IMR-90 (cell line): ENCODE measurements around the gene LRRTM4. TPM values are rescaled to one million over a fixed set of nuclear protein-coding genes. Genes with fewer than 3 reads are reported as not detected.

Experiments
- ATAC-seq: fragments of 200-7000 bp; cut with Tn5 transposase; 2 replicates; pipeline ENCODE4 v1.9.1; 2020; ENCODE audit warnings: low read depth, mild to moderate bottlenecking, moderate library complexity
- BruUV-seq: library from RNA; stranded (reverse); fragments of 400-500 nt; replicated peaks from 2 replicates; lab custom pipeline; 2021; lab: Mats Ljungman, UMichigan
- CTCF ChIA-PET: fragments of 300-600 bp; formaldehyde crosslinking; extraction: SDS; loops from one replicate; lab custom pipeline; 2021; ENCODE audit warnings: antibody characterized with exemption; lab: Yijun Ruan, JAX
- POLR2A ChIA-PET: fragments of 300-600 bp; sonication (Branson Sonifier 250); formaldehyde crosslinking; loops from one replicate; lab custom pipeline; 2022; ENCODE audit warnings: antibody characterized with exemption; ENCODE audit not compliant: unreplicated experiment; lab: Charles Lee
- DNase-seq: peaks from one replicate; pipeline ENCODE4 v3.0.0; 2013
- H2AFZ ChIP-seq: replicated peaks from 2 replicates; pipeline ENCODE3; 2013; ENCODE audit warnings: low read length, mild to moderate bottlenecking; ENCODE audit not compliant: poor library complexity
- H2AK5ac ChIP-seq: 2 replicates; pipeline ENCODE4 v1.6.1; 2013; ENCODE audit warnings: low read depth, low read length, inconsistent platforms
- H2AK9ac ChIP-seq: replicated peaks from 2 replicates; pipeline ENCODE3; 2013; ENCODE audit warnings: mild to moderate bottlenecking, low read depth, low read length, moderate library complexity; ENCODE audit not compliant: poor library complexity
- H2BK120ac ChIP-seq: 2 replicates; pipeline ENCODE4 v1.6.1; 2013; ENCODE audit warnings: low read depth, low read length, inconsistent platforms
- H2BK15ac ChIP-seq: 3 replicates; pipeline ENCODE4 v1.6.1; 2013; ENCODE audit warnings: low read depth, low read length, inconsistent platforms
- H2BK20ac ChIP-seq: 2 replicates; pipeline ENCODE4 v1.6.1; 2013; ENCODE audit warnings: low read depth, mild to moderate bottlenecking, inconsistent platforms, low read length, moderate library complexity
- H2BK5ac ChIP-seq: 2 replicates; pipeline ENCODE4 v1.6.1; 2013; ENCODE audit warnings: mild to moderate bottlenecking, low read depth, low read length, inconsistent platforms; ENCODE audit not compliant: poor library complexity, severe bottlenecking
- H3K14ac ChIP-seq: replicated peaks from 2 replicates; pipeline ENCODE4 v1.6.1; 2013; ENCODE audit warnings: low read depth, low read length, inconsistent platforms
- H3K18ac ChIP-seq: 2 replicates; pipeline ENCODE4 v1.6.1; 2013; ENCODE audit warnings: low read depth, low read length, control low read depth
- H3K23ac ChIP-seq: 2 replicates; pipeline ENCODE4 v1.6.1; 2013; ENCODE audit warnings: low read depth, low read length, inconsistent platforms
- H3K27ac ChIP-seq: 2 replicates; pipeline ENCODE4 v1.5.1; 2013; ENCODE audit warnings: mild to moderate bottlenecking, control low read depth, low read length; ENCODE audit not compliant: insufficient read depth
- H3K27me3 ChIP-seq: 2 replicates; pipeline ENCODE4 v1.6.1; 2013; ENCODE audit warnings: low read length; ENCODE audit not compliant: control insufficient read depth, insufficient read depth
- H3K36me3 ChIP-seq: 2 replicates; pipeline ENCODE4 v1.6.1; 2013; ENCODE audit warnings: low read length, mixed read lengths; ENCODE audit not compliant: control insufficient read depth, insufficient read depth
- H3K4ac ChIP-seq: 2 replicates; pipeline ENCODE4 v1.6.1; 2013; ENCODE audit warnings: low read depth, low read length, inconsistent platforms
- H3K4me1 ChIP-seq: 2 replicates; pipeline ENCODE4 v1.6.1; 2013; ENCODE audit warnings: low read length, mixed read lengths; ENCODE audit not compliant: control insufficient read depth, insufficient read depth
- H3K4me2 ChIP-seq: 2 replicates; pipeline ENCODE4 v1.6.1; 2013; ENCODE audit warnings: low read depth, mild to moderate bottlenecking, control low read depth, low read length, moderate library complexity
- H3K4me3 ChIP-seq: 2 replicates; pipeline ENCODE4 v1.5.1; 2013; ENCODE audit warnings: low read depth, mild to moderate bottlenecking, control low read depth, low read length, moderate library complexity; ENCODE audit not compliant: insufficient read depth
- H3K56ac ChIP-seq: 2 replicates; pipeline ENCODE4 v1.6.1; 2013; ENCODE audit warnings: low read length, inconsistent platforms; ENCODE audit not compliant: insufficient read depth; ENCODE audit errors: extremely low read depth
- H3K79me1 ChIP-seq, 2 experiments: 2 replicates each; pipeline ENCODE4 v1.6.1; 2013; ENCODE audit warnings: low read length in 2 of 2, inconsistent platforms in 1 of 2, low read depth in 1 of 2
- H3K9ac ChIP-seq: 2 replicates; pipeline ENCODE4 v1.6.1; 2013; ENCODE audit warnings: low read depth, low read length, control low read depth
- H3K9me1 ChIP-seq: 2 replicates; pipeline ENCODE4 v1.6.1; 2013; ENCODE audit warnings: low read length, inconsistent platforms; ENCODE audit not compliant: insufficient read depth
- H3K9me3 ChIP-seq: 2 replicates; pipeline ENCODE4 v1.6.1; 2013; ENCODE audit warnings: low read length; ENCODE audit not compliant: control insufficient read depth, insufficient read depth
- H4K20me1 ChIP-seq: 2 replicates; pipeline ENCODE4 v1.6.1; 2013; ENCODE audit warnings: low read length, inconsistent platforms; ENCODE audit not compliant: insufficient read depth
- H4K5ac ChIP-seq: 2 replicates; pipeline ENCODE4 v1.6.1; 2013; ENCODE audit warnings: mild to moderate bottlenecking, low read depth, low read length, control low read depth
- H4K8ac ChIP-seq, 2 experiments: 2 replicates each; pipeline ENCODE4 v1.6.1; 2013; ENCODE audit warnings: low read depth in 2 of 2, low read length in 2 of 2, control low read depth in 1 of 2, inconsistent platforms in 1 of 2
- H4K91ac ChIP-seq: 2 replicates; pipeline ENCODE4 v1.6.1; 2013; ENCODE audit warnings: low read depth, low read length, inconsistent platforms; ENCODE audit not compliant: insufficient read depth
- BHLHE40 ChIP-seq: fragments of 150-350 bp; IDR thresholded peaks from 2 replicates; pipeline ENCODE4 v1.6.1; 2016; ENCODE audit warnings: mild to moderate bottlenecking, low read depth, low read length
- CHD1 ChIP-seq: IDR thresholded peaks from 2 replicates; pipeline ENCODE4 v1.6.1; 2012; ENCODE audit warnings: low read depth, low read length, improper control_type of control experiment
- FOS ChIP-seq: fragments of 150-350 bp; IDR thresholded peaks from 2 replicates; pipeline ENCODE4 v1.6.1; 2016; ENCODE audit warnings: low read depth, low read length
- MAFK ChIP-seq: IDR thresholded peaks from 2 replicates; pipeline ENCODE4 v1.6.1; 2012; ENCODE audit warnings: low read depth, low read length, improper control_type of control experiment
- MAZ ChIP-seq: IDR thresholded peaks from 2 replicates; pipeline ENCODE4 v1.6.1; 2012; ENCODE audit warnings: low read depth, mild to moderate bottlenecking, low read length, improper control_type of control experiment, moderate library complexity, borderline replicate concordance
- MXI1 ChIP-seq: IDR thresholded peaks from 2 replicates; pipeline ENCODE4 v1.6.1; 2012; ENCODE audit warnings: low read depth, mild to moderate bottlenecking, low read length, moderate library complexity, borderline replicate concordance
- NFE2L2 ChIP-seq: fragments of 150-350 bp; IDR thresholded peaks from 2 replicates; pipeline ENCODE4 v1.6.1; 2016; ENCODE audit warnings: low read depth, mild to moderate bottlenecking, low read length
- RAD21 ChIP-seq: IDR thresholded peaks from 2 replicates; pipeline ENCODE4 v1.6.1; 2012; ENCODE audit warnings: low read length, improper control_type of control experiment
- RCOR1 ChIP-seq: IDR thresholded peaks from 2 replicates; pipeline ENCODE4 v1.6.1; 2012; ENCODE audit warnings: mild to moderate bottlenecking, low read length, improper control_type of control experiment; ENCODE audit not compliant: insufficient replicate concordance
- RFX5 ChIP-seq: IDR thresholded peaks from 2 replicates; pipeline ENCODE4 v1.8.0; 2012; ENCODE audit warnings: low read depth, mild to moderate bottlenecking, low read length, moderate library complexity
- SMC3 ChIP-seq: fragments of 150-350 bp; IDR thresholded peaks from 2 replicates; pipeline ENCODE4 v1.6.1; 2016; ENCODE audit warnings: low read depth, mild to moderate bottlenecking, antibody characterized with exemption, low read length, moderate library complexity
- dilution Hi-C: fragments of 300-500 bp; cut with HindIII; formaldehyde crosslinking; loops from one replicate; pipeline ENCODE4 v1.14.3; 2018; ENCODE audit warnings: low sequenced_read_pairs; ENCODE audit not compliant: unreplicated experiment
- in situ Hi-C: fragments of 300-500 bp; cut with MboI; formaldehyde crosslinking; loops from 3 replicates; pipeline ENCODE4 v1.14.3; 2019; ENCODE audit warnings: low sequenced_read_pairs, inconsistent platforms, mixed read lengths
- intact Hi-C: fragments of 100-400 bp; cut with micrococcal nuclease; formaldehyde crosslinking; loops from 2 replicates; pipeline ENCODE4 v1.10.0; 2022
- polyA plus RNA-seq, 3 experiments: library from polyadenylated mRNA; depleted of rRNA; stranded (reverse); fragments of >200 nt; gene quantifications; 2 replicates each; pipeline ENCODE4 v1.2.3, GENCODE V29; 2012; ENCODE audit warnings: low replicate concordance in 1 of 3
- total RNA-seq: library from RNA; depleted of rRNA; stranded (reverse); fragments of >200 nt; gene quantifications from 2 replicates; pipeline ENCODE4 v1.2.3, GENCODE V29; 2012
- TF ChIP-seq, protein P1 (sequence below): conservative IDR thresholded peaks from 2 replicates; pipeline ENCODE4 v1.5.1; 2012; ENCODE audit warnings: mild to moderate bottlenecking, low read depth, low read length, improper control_type of control experiment
- TF ChIP-seq, protein P2 (sequence below): fragments of 150-350 bp; IDR thresholded peaks from 2 replicates; pipeline ENCODE4 v1.6.1; 2017; ENCODE audit warnings: mild to moderate bottlenecking, antibody characterized with exemption, low read length, low read depth

Gene LRRTM4
- total and polyA plus RNA-seq, 2 of the 4 experiments (the other 2 are of a cell fraction), result not detected

DNA sequence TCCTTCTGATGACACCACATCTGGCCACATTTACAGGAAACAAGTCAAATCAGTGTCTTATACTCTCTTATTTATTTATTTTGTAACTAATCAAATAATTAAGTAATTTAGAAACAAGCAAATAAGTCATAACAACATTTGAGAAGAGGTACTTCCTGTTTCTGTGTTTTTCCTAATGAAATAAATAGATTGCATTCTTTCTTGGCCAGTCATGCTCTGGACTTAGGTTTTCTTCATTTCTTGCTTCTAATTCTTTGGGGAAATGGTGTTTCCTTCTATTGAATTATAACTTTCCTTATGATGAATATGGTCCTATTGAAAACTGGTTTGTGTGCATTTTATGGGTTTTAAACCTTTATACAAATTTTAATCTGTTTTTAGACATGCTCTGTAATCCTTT is 546.4 kb downstream of the LRRTM4 start:
- Histone ChIP-seq H4K91ac (no peak overlapping the region), H3K4me3 (no peak overlapping the region), H3K56ac (no peak overlapping the region), H3K4me2 (no peak overlapping the region), H4K20me1 (no peaks in the 10 kb centered on the region), H3K27ac (no peak overlapping the region), H3K9me3 (no peaks in the 10 kb centered on the region), H2AK5ac (no peak overlapping the region), H2AFZ (no peak overlapping the region), H3K36me3 (no peaks in the 10 kb centered on the region), H3K23ac (no peak overlapping the region), H3K9me1 (no peaks in the 10 kb centered on the region), H3K27me3 (no peaks in the 10 kb centered on the region), H3K18ac (no peak overlapping the region), H3K4me1 (no peaks in the 10 kb centered on the region), H3K14ac (no peak overlapping the region), H3K4ac (no peak overlapping the region), H4K8ac (no peak overlapping the region), H3K9ac (no peak overlapping the region), H2BK20ac (no peak overlapping the region), H4K5ac (no peak overlapping the region), H2BK15ac (no peak overlapping the region), H2BK120ac (no peak overlapping the region), H3K79me1 (no peaks in the 10 kb centered on the region), H2AK9ac (no peak overlapping the region), H2BK5ac (no peak overlapping the region)
- in situ Hi-C loops (no loop called here), dilution Hi-C loops (no loop called here), intact Hi-C loops (no loop called here)
- no peak for ATAC-seq
- ChIA-PET POLR2A (no interaction called here), CTCF (no interaction called here)
- TF ChIP-seq MXI1 (no peak), NFE2L2 (no peak), FOS (no peak), RFX5 (no peak), RCOR1 (no peak), CHD1 (no peak), SMC3 (no peak), BHLHE40 (no peak), MAFK (no peak), MAZ (no peak), RAD21 (no peak)
- TF ChIP-seq, protein P1, sequence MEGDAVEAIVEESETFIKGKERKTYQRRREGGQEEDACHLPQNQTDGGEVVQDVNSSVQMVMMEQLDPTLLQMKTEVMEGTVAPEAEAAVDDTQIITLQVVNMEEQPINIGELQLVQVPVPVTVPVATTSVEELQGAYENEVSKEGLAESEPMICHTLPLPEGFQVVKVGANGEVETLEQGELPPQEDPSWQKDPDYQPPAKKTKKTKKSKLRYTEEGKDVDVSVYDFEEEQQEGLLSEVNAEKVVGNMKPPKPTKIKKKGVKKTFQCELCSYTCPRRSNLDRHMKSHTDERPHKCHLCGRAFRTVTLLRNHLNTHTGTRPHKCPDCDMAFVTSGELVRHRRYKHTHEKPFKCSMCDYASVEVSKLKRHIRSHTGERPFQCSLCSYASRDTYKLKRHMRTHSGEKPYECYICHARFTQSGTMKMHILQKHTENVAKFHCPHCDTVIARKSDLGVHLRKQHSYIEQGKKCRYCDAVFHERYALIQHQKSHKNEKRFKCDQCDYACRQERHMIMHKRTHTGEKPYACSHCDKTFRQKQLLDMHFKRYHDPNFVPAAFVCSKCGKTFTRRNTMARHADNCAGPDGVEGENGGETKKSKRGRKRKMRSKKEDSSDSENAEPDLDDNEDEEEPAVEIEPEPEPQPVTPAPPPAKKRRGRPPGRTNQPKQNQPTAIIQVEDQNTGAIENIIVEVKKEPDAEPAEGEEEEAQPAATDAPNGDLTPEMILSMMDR, result no peak
- TF ChIP-seq, protein P2, sequence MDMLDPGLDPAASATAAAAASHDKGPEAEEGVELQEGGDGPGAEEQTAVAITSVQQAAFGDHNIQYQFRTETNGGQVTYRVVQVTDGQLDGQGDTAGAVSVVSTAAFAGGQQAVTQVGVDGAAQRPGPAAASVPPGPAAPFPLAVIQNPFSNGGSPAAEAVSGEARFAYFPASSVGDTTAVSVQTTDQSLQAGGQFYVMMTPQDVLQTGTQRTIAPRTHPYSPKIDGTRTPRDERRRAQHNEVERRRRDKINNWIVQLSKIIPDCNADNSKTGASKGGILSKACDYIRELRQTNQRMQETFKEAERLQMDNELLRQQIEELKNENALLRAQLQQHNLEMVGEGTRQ, result no peak
- no TSS peak for BruUV-seq
- DNase-seq, result no peak
